GM20000 (cell line): ENCODE results near the gene TUBB2B.

ENCODE experiments used
- DNase-seq: peaks from one replicate; pipeline ENCODE4 v3.0.0; 2012; ENCODE audit warnings: low spot score
- TF ChIP-seq, protein P1 (sequence below): IDR thresholded peaks from 2 replicates; pipeline ENCODE4 v1.5.1; 2012; ENCODE audit warnings: mild to moderate bottlenecking, control low read depth; ENCODE audit errors: extremely low read depth, missing control alignments

Gene TUBB2B

DNA sequence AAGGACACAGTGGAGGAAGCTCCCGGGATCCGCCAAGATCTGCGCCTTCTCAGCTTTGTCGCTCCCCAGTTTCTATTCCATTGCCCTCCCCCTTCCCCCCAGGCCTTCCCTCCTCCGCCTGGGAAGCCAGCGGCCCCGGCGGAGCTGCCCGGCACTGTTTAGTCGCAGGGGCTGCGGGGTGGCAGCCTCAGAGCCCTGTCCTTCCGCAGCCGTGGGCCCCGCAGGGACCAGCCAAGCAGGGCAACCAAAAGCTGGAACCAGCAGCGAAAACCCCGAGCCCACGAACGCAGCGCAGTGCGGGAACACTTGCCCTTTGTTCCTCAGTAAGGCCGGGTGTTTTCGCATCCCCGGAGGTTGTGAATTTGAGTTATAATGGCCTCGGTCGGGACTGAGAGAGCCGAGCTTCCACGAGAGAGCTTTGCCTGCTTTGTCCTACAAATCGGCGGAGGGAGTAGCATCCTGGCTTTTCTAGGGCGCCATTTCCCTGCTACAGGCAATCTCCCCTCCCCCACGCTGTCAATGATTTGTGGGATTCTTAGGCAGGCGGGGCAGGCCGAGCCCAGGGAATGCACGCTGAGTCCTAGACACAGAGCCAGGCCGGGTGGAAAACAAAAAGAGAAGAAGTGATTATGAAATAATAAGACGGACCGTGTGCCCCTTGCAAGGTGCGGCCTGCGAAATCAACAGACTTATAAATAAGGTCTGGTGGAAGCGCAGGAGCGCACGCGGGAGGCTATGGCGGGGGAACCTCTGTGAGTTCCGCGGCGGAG is 4.0 kb upstream of the TUBB2B start:
- TF ChIP-seq, protein P1, sequence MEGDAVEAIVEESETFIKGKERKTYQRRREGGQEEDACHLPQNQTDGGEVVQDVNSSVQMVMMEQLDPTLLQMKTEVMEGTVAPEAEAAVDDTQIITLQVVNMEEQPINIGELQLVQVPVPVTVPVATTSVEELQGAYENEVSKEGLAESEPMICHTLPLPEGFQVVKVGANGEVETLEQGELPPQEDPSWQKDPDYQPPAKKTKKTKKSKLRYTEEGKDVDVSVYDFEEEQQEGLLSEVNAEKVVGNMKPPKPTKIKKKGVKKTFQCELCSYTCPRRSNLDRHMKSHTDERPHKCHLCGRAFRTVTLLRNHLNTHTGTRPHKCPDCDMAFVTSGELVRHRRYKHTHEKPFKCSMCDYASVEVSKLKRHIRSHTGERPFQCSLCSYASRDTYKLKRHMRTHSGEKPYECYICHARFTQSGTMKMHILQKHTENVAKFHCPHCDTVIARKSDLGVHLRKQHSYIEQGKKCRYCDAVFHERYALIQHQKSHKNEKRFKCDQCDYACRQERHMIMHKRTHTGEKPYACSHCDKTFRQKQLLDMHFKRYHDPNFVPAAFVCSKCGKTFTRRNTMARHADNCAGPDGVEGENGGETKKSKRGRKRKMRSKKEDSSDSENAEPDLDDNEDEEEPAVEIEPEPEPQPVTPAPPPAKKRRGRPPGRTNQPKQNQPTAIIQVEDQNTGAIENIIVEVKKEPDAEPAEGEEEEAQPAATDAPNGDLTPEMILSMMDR = no peak
- DNase-seq = no peak

DNA sequence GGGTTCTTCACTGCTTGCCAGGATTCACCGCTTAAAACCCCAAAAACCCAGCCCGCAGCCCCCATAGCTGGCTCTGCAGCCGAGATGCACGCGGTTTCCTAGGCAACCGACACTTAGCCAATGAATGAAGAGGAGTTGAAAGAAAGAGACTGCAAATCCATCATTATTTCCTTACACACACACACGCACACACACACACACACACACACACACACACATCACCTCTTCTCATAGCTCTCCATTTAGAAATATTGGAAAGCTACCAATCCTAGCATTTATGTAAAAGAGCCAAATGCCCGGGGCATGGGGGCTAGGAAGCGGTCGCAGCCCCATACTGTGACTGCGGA is 3.4 kb upstream of the TUBB2B start:
- TF ChIP-seq, protein P1 = no peak
- no peak for DNase-seq

DNA sequence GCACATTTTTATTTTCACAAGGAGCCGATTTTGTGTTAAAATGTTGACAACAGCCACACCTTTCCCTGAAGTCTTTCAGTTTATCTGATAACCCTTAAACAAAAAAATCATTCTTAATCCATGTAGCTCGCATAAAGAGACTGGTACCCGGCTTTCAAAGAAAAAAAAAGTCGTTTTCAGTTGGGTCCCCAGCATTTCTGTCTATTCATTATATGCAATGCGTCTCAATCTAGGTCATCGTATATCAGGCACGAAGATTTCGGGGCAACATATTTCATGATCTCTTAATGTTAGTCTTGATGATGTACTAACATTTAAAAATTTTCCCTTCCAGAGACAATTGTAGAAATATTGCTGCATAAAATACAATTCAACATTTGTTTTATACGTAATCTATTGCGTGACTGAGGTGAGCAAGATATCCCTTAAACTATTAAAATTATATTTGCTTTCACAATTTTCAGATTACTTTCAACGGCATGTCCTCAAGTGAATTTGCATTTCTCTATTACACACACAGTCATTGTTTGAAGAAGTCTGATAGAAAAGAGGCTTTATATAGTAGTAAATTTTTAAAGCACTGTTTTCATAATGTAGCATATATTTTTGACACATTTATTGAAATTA is 2.9 kb upstream of the TUBB2B start:
- TF ChIP-seq, protein P1 = no peak
- no peak for DNase-seq

DNA sequence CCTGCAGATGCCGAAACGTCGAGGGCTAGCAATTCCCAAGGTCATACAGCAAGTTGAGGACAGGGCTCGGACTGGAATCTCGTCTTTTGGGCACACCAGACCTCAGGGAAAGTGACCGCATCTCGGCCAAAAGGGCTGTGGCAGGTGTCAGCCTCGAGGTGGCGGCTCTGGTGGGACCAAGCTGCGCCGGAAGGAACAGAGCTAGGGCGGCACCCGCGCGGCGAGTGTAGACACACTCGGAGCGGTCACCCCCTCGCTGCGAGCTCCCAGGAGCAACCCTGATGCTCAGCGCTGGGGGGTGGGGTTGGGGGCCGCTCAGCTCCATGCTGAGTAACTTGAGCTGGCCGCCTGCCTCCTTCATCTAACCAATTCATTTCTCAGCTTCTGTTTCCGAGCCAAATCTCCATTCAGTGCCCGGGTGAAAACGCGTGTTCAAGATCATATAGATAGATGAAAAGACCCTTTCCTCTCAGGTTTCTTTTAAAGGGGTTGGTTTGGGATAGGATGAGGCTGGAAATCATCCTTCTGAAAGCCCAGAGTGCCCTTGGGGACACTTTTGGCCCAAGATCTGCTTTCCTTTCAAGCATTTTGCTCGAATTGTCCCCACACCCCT is 2.2 kb upstream of the TUBB2B start:
- peak; percentile 53 for DNase-seq
- TF ChIP-seq, protein P1 = no peak

DNA sequence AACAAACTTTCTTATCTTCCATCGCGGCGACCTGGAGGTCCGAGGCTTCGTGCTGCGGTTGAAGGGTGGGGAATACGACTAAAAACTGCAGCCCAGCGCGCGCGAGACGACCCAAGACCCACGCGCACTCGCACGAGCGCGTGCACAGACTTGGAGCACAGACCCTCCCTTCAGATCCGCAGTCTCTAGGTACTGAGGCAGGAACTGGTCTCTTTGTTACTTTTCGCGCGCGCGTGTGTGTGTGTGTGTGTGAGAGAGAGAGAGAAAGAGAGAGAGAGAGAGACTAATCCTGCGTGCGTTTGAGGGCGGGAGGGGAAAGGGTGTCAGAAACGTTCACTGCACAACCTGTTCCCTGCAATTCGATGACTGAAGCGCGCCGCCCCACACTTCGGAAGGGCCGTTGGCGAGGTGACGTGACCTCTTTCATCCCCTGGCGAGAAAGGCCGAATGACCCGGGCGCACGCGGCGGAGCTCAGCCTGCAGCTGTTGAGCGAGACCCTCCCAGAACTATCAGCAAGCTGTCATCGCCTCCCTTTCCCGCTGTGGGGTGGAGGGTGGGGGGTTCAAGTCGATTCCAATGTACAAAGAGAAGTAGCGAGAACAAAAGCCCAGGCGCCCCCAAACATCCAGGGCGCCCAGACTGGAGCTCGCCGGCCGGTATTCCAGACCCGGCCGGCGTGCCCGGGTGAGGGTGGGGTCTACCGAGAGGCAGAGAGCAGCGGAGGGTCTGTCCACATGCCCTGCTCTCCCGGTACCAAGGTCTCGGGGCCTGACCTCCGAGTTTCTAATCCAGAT is 1.5 kb upstream of the TUBB2B start:
- peak; percentile 55 for DNase-seq
- TF ChIP-seq, protein P1 = no peak

DNA sequence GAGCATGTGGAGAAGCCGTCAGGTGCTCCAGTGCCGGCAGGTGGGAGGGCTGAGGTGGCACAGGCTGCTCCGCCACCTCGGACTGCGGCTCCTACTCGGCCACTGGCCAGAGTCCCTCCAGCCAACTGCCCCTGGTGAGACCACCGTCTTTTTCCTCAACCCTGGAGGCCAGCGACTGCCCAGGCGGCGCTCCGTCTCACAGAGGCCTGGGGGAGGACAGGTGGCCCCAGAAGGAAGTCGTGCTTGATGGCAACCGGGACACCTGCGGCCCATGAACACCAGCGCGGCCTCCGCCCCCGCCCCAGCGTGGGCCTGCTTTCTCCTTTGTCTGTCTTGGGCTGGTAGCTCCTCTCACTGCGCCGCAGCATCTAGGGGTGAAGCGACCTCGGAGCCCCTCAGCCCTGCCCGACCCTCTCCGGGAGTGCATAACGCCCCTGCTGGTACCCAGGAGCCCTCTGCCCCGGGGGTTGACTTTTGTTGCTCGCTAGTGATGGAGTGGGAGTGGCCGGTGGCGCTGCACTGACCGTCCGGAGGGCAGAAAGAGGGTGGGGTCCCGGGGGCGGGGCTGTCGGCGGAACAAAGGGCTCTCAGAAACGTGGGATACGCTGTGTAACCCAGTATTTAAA is 706 bp upstream of the TUBB2B start:
- TF ChIP-seq, protein P1 = no peak

More for the DNA sequence above, 706 bp upstream of the TUBB2B start:
- peak; percentile 60 for DNase-seq
